HG02623 (cell line): ENCODE data around the gene TGFBI.

Source experiments
- ATAC-seq: cut with Tn5 transposase; IDR thresholded peaks from one replicate; pipeline ENCODE4 v1.9.1; 2021; ENCODE audit warnings: moderate library complexity; ENCODE audit not compliant: unreplicated experiment

The TGFBI gene

DNA sequence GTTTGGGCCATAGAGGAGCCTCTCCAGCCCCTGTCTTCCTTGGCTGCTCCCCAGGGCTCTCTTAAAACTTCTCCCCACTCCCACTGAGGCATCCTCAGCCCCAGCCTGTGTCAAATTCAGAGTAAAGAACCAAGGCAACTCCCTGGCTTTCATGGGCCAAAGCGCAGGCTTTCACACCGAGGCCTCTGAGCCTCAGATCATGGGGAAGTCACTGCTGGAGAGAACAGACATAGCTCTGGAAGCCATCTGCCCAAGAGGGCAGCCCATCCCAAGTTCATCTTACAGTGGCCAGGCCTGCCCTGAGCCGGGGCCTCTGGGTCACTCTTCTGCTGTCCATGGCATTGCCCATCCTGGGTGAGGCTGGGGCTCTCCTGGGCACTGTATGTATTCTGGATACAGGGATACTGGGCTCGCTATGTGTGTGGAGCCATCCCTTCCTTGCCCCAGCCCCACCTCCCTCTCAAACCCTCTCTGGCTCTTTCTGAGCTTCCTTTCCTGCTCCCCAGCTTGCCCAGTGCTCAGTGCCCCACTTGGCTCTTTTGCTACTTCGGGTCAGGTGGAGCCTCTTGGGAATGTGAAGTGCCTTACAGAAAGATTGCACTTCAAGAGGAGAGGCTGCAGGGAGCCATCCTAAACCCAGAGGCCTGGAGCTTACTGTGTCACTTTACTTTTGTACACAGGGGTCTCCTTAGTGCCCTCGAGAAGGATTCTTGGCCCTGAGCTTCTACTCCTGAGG lies 33.0 kb downstream of the TGFBI start:
- ATAC-seq: no peak

GRCh38 chr5:136062366-136063274 lies 33.8 kb downstream of the TGFBI start:
- ATAC-seq: peak; percentile 61

DNA sequence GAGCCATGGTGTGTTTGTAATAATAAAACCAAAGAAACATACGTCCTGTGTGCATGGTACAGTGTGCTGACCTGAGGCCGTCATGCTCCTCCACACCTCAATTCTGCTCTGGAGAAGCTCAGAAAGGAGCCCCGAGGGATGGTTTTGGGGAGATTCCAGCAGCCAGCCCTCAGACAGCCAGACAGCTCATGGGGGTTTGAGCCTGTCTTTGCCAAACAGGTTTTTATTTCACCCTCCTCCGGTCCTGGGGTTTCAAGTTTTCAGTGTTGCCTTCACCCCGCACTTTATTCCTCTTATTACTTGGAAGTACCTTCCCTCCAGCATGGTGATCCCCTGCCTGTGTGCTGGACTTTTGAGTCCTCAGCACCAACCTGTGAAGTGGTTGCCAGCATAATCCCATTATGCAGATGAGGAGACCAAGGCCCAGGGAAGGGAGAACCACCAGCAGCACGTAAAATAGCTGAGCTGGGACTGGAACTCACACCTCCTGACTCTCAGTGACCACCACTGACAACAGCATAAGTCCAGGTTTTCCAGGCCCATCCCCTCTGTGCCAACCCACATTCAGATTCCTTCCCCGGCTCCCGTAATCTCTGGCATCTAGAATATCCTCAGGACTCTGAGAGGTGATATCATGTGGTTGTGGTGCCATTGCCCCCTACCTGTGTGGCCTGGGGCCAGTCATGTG lies 35.1 kb downstream of the TGFBI start:
- no peak for ATAC-seq

DNA sequence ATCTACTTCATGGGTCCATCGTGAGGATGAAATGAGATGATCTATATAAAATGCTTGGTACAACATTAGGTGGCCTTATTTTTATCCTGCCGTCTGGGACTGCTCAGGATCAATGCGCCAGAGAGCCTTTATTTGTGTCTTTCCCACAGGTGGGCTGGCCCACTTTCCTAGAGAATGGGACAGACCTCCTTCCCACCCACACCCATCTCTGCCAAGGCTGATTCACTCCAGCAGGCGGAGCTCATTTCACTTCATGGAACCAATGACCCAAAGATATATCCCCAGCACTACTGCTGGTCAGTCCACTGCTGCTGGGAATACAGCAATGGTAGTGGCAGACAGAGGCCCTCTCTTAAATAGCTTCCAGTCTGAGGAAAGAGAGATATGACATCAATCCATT lies 35.7 kb downstream of the TGFBI start:
- no peak for ATAC-seq

DNA sequence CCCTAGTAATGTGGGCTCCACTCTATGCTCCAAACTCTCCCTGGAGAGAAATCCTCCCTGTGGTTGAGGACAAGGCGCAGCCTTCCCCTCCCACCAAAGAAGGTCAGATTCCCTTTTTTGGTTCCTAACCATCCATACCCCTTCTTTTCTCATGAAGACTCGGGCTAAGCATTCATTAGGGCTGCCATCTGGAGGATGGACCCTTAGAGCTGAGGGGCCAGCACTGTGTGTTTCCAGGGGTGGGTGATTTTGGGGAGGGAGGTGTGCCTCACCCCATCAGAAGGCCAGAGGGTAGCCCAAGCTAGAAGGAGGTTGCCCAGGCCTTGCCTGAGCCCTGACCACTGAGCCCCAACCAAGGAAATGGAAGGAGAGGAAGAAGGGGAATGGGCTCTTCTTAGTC lies 36.8 kb downstream of the TGFBI start:
- no peak for ATAC-seq

GRCh38 chr5:136066661-136067271 lies 38.0 kb downstream of the TGFBI start:
- ATAC-seq: no peak

- ATAC-seq: no peak
Measured at GRCh38 chr5:136067422-136067821, 38.6 kb downstream of the TGFBI start.

GRCh38 chr5:136070486-136071285 lies 41.9 kb downstream of the TGFBI start:
- ATAC-seq: no peak

DNA sequence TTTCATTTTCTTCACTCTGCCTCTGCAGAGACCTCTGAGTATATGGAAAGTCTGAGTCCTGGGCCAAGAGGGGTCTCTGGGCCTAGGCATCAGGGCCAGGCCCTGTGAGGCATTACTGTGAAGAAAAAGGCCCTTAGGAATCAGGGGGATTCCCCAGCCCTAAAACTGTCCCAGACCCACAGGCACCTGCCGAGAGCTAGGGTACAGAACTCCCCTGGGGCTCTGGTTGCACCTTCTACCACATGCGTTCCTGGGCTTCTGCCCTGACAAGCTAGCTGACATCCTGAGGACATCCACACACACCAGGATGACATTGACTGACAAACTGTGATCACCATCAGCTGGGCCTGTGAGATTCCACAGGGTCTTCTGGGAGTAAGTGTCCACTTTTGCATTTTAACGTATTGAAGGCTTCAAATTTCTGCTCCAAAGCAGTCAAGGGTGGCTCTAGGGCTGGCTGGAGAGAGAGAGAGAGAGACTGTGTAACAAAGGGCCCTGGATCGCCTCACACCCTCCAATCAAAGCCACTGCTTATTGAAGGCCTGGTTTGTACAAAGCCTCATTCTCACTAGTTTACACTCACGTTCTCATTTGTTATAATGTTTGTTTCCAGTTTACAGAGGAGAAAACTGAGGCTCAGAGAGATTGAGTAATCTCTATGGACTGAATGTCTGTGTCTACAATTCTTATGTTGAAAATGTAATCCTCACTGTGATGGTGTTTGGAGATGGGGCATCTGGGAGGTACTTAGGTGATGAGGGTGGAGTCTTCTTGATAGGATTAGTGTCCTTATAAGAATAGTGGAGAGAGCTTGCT lies 45.1 kb downstream of the TGFBI start:
- peak; percentile 83 for ATAC-seq

- ATAC-seq: no peak
Measured at GRCh38 chr5:136075466-136075891, 46.7 kb downstream of the TGFBI start.

DNA sequence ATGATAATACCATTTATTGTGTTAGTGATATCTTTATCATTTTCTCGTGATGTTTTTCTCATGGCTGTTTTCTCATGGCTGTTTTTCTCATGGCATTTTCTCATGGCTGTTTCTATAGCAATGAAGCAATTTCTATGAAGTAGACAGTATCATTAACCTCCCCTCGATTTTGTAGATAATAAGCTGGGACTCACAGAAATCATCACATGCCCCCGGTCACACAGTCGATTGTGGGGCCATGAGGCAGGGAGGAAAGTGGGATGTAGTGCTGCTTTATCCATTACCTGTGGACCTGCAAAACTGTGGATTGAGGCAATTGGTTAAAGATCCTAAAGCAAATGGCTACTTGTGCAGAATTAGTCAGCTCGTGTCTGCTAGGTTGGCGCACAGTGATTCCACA lies 47.3 kb downstream of the TGFBI start:
- no peak for ATAC-seq

DNA sequence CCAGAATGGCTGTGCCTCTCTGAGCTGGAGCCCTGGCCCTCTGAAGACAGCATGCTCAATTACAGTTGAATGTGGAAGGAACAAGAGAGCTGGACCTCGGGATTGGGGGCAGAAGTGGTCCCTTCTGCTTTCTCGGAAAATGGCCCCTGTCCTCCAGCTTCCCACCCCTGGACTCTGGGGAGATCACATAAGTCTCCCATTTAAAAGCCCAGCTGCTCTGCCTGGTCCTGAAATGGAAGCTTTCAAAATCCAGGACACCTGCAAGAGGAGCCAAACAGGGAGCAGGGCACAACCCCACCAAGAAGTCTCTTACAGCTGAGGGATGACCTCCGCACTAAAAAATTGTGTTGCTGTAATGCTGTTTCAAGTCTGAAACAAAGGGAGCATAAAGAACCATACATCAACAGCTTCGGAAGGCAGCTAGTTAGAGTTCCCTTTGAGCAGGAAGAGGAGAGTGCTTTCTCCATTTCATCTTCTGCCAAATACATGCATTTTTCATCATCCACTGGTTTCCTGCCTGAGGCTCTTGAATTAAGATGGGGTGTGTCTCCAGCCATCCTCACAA lies 48.2 kb downstream of the TGFBI start:
- no peak for ATAC-seq

- no peak for ATAC-seq
Measured at GRCh38 chr5:136079195-136079985, 50.6 kb downstream of the TGFBI start.

- peak; percentile 12 for ATAC-seq
Measured at GRCh38 chr5:136080113-136080482, 51.3 kb downstream of the TGFBI start.

GRCh38 chr5:136080483-136081216 lies 51.9 kb downstream of the TGFBI start:
- peak; percentile 92 for ATAC-seq

DNA sequence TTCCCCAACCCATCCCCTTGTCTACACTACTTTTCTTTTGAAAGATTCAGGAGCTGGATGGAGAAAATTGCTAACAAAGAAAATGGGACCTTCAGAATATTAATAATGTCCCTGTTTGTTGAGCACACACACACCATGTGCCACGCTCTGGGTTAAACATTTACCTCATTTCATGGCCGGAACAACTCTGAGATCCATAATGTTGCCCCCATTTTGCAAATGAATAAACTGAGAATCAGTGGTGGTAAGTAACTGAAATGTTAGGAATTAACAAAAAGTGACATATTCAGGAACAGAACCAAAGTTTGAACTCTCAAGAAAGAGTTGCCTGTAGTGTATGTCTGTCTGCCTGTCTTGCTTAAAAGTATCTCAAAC lies 52.4 kb downstream of the TGFBI start:
- no peak for ATAC-seq

- ATAC-seq: no peak
Measured at GRCh38 chr5:136082390-136083193, 53.8 kb downstream of the TGFBI start.
